ENCODE measurements around the gene ARHGAP23.
"Not testable (repeated sequence)": the region's sequence is repeated elsewhere in the genome, so short reads cannot be mapped to it uniquely, and the experiment has no call there.

The ARHGAP23 gene

DNA sequence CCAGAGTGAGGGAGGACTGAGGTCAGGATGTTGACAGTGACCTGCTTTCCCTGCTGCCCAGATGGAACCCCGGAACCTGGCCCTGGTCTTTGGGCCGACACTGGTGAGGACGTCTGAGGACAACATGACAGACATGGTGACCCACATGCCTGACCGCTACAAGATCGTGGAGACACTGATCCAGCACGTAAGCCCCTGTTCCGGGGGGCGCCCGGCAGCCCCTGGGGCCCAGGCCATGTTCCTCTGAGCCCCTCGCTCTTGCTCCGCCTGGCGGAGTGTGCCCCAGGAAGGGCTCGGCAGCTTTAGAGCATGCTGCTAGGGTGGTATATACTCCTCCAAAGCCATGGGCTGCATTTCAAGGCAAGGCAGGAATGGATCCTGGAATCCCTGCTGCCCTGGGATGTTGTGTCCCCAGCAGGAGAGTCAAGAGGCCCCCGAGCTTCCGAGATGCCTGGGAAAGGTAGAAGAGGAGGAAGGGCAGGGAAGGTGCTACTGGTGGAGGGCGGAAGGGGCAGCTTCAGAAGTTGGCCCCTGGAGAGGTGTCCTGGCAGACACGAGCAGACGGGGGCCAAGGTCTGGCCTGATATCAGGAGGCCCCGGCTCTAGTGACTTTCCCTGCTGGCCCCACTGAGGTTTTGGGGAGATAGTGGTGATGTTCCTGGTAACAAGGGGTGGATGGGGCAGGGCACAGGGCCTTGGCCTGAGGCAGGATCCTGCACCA, 63.2 kb downstream of the ARHGAP23 start:
- not testable (repeated sequence) for DNase-seq

DNA sequence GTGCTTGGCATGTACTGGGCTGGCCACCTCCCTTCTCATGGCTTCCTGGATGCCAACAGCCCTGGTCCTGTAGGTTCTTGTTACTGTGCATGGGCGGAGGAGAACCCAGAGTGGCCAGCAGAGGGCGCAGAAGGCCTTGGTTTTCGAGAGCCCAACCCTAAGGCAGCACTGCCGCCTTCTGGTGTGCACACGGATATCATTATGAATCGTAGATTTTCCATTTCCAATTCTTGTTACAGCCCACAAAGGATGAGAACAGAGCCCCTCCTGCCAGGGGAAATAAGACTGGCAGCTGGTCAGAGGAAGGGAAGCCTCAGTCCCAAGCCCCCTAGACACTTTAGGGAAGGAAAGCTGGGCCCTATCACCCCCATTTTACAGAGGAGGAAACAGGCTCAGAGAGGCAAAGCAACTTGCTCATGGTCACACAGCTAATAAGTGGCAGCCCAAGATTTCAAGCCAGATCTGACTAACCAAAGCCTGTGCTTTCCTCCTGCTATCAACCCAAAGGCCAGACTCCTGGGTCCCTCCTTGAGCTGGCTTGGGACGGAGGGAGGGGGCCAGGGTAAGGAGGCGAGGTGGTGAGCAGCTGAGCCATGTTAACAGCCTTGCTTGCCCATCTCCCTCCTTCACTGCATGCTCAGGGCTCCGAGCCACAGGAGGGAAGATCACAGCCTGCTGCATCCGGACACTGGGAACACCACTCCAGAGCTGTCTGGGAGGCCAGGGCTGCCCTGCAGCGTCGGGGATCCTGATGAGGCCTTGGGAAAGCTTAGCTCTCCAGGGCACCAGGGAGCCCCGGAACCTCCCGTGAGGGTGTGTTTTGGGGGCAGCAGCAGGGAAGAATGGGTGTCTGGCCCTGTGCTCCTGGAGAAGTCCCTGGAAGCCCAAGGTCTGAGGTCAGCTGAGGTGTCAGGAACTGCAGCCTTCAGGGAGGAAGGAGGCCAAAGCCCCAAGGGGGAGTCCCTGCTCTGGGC, 64.1 kb downstream of the ARHGAP23 start:
- DNase-seq = peak; percentile 67 to 93 (median 82)

DNA sequence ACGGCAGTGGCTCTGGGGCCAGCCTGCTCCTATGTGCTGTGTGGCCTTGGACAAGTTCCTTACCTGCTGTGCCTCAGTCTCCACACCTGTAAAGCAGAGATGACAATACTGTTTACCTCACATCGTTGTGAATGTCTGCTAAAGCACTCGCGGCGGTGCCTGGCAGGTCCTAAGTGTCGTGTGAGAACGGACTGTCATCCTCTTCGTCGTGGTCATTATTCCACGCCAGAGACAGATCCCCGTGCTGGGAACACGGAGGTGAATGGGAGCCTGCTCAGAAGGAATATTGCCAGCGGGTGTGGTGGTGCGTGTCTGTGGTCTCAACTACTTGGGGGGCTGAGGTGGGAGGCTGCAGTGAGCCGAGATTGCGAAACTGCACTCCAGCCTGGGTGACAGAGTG, 65.9 kb downstream of the ARHGAP23 start:
- not testable (repeated sequence) for DNase-seq

DNA sequence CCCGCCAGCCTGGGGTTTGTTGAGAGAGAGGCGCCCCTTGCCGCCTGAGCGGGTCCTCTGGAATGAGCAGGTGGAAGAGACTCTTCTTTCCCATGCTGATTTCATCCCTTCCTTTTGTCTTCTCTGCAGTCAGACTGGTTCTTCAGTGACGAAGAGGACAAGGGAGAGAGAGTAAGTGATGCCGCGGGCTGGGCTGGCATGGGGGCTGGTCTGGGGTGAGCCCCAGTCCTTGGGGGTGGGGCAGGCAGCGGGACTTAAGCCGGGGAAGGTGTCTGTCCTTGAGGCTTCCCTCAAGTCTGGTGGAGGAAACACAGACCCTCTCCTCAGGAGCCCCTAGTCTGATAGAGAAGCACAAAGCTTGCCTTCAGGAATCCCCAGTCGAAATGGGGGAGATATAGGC, 69.4 kb downstream of the ARHGAP23 start:
- not testable (repeated sequence) for DNase-seq

DNA sequence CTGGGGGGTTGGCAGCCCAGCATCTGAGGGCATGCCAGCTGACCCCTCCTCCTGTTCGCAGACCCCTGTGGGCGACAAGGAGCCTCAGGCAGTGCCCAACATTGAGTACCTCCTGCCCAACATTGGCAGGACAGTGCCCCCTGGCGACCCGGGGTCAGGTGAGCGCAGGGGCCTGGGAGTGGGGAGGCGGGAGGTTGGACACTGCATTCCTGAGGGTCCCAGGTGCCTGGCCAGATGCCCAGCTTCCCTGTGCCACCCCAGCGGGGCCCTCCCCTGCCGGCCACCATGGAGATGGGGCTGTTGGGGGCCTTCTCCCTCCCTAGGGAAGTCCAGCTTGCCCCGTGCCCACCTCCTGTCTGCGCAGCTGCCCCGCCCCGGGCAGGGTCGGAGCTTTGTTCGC, 70.1 kb downstream of the ARHGAP23 start:
- DNase-seq = no peak

- not testable (repeated sequence) for DNase-seq
Observed at GRCh38 chr17:38499230-38499629, 71.0 kb downstream of the ARHGAP23 start.

DNA sequence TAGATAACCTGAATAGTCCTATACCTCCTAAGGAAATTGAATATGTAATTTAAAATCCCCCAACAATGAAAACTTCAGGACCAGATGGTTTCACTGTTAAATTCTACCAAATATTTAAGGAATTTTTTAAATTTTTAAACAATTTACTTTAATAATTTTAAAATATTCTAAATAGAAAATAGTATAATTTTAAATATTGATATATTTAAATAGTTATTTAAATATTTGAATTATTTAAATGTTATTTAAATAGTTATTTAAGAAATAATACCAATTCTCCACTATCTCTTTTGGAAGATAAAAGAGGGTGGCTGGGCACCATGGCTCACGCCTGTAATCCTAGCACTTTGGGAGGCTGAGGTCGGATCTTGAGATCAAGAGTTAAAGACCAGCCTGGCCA, 73.5 kb downstream of the ARHGAP23 start:
- not testable (repeated sequence) for DNase-seq

DNA sequence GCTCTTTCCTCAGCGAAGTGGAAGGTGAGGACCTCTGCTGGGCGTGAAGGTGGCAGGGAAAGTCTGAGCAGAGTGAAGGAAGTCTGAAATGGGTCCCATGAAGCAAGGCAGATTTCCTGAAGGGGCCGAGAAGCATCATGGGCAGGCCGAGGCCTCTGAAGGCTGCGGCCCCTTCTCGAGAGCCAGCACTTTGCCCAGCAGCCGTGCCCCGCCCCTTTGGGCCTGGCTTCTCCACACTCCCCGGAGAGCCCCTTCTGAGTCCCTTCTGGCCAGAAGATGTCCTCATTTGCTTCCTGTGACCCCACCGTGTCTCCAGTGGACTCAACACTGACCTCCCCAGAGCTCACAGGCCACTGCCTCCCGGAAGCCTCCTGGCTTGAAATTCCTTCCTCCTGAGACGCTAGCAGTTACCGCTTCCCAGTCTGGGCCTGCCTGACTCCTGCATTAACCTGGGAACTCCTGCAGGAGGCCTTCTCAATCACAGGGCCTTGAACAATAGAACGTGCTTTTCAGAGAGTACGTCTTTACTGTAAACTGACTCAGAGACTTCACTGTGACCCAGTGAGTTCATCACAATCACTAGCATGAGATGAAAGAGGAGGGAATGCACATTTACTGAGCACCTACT, 75.1 kb downstream of the ARHGAP23 start:
- DNase-seq = not testable (repeated sequence)

DNA sequence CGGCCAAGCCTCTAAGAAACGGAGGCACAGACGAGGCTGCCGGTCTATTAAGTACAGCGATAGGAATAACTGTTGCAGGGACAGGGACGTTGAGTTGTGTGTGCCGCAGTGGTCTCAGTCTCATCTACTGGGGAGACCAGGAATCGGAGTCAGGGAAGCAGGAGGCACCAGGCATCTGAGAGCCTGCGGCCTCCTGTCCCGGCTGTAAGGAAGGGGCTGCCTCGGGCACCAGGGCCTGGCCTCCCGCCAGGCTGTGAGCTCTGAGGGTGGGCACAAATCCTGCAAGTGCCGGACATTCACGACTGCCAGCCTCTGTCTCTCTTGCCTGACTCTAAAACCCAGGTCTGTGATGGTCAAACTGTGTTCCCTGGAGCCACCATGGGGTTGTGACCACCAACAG, 76.0 kb downstream of the ARHGAP23 start:
- DNase-seq = no peak

- DNase-seq = no peak
Observed at GRCh38 chr17:38507436-38507835, 79.2 kb downstream of the ARHGAP23 start.

- no peak for DNase-seq
Observed at GRCh38 chr17:38507921-38508569, 79.8 kb downstream of the ARHGAP23 start.

GRCh38 chr17:38508570-38508950, 80.3 kb downstream of the ARHGAP23 start:
- DNase-seq = no peak

GRCh38 chr17:38508954-38509771, 80.9 kb downstream of the ARHGAP23 start:
- DNase-seq = peak; percentile 19 to 68 (median 62)

DNA sequence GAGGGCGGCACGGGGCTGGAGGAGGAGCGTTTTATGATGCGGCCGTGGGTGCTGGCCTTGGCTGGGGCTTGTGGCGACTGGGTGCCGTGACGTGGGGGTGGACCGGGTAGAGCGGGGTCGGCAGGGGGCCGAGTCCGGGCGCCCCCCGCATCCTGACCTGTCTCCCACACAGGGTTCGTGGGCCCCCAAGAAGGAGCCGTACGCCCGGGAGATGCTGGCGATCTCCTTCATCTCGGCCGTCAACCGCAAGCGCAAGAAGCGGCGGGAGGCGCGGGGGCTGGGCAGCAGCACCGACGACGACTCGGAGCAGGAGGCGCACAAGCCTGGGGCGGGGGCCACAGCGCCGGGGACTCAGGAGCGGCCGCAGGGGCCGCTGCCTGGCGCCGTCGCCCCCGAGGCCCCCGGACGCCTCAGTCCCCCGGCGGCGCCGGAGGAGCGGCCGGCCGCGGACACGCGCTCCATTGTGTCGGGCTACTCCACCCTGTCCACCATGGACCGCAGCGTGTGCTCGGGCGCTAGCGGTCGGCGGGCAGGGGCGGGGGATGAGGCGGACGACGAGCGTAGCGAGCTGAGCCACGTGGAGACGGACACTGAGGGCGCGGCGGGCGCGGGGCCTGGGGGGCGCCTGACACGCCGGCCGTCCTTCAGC, 81.6 kb downstream of the ARHGAP23 start:
- no peak for DNase-seq

- DNase-seq = peak in 1 of 5 experiments; percentile 11
Observed at GRCh38 chr17:38510421-38511149, 82.3 kb downstream of the ARHGAP23 start.

- DNase-seq = no peak
Observed at GRCh38 chr17:38511150-38512108, 83.2 kb downstream of the ARHGAP23 start.

- DNase-seq = no peak
Observed at GRCh38 chr17:38512473-38513058, 84.3 kb downstream of the ARHGAP23 start.

DNA sequence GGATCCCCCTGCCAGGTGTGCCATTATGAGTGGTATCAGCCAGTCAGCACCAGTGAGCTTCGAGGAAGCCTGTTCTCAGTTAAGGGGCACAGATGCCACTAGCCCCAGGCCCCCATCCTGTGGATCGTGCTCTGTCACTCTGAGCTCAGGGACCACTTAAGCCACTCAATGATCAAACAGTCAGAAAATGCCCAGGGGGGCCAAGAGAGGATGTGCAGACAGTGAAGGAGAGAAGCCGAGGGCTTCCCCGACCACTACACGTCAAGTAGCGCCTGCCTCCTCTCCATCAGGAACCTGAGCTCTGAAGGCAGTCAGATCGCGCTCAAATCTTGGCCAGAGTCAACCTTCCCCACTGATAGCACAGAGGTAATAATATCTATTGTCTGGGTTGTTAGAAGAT, 98.3 kb downstream of the ARHGAP23 start:
- not testable (repeated sequence) for DNase-seq

DNA sequence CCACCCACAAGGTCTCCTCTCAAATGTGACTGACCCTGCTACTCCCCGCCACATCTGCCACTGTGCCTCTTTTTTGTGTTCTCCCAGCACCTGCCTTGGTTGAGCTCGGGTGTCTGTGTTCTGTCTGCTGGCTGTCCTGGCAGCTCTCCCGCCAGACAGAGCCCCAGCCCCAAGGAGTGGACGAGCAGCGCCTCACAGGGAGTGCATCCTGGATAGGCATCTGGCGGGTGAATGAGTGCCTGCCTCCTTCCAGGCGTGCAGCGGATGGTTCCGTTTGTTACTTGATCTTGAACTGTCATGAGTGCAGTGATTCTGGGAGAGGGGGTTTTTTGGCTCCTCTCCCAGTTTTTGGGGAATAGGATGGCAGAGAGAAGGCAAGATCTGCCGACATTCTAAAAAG, 99.9 kb downstream of the ARHGAP23 start:
- DNase-seq = not testable (repeated sequence)
